Type B pancreatic cell (in vitro differentiated cells): Measurements from ENCODE around the gene SNX8. TPM values are rescaled to one million over a fixed set of nuclear protein-coding genes. Genes with fewer than 3 reads are reported as not detected.

Source experiments
- DNase-seq: peaks from one replicate; pipeline ENCODE4 v3.0.0; 2021; ENCODE audit warnings: mixed read lengths; ENCODE audit not compliant: unreplicated experiment; ENCODE audit errors: extremely low spot score
- H3K27ac Mint-ChIP-seq: 2 replicates; pipeline ENCODE4 v1.8.0; 2021; ENCODE audit warnings: mild to moderate bottlenecking, mixed read lengths
- H3K27me3 Mint-ChIP-seq: 2 replicates; pipeline ENCODE4 v1.8.0; 2021; ENCODE audit warnings: mixed read lengths
- H3K36me3 Mint-ChIP-seq: 2 replicates; pipeline ENCODE4 v1.8.0; 2021; ENCODE audit warnings: mixed read lengths
- H3K4me1 Mint-ChIP-seq: one replicate; pipeline ENCODE4 v1.8.0; 2021; ENCODE audit warnings: mixed read lengths; ENCODE audit not compliant: unreplicated experiment
- H3K4me3 Mint-ChIP-seq: 2 replicates; pipeline ENCODE4 v1.8.0; 2021; ENCODE audit warnings: mild to moderate bottlenecking, mixed read lengths
- H3K9me3 Mint-ChIP-seq: 2 replicates; pipeline ENCODE4 v1.8.0; 2021; ENCODE audit warnings: mixed read lengths
- CTCF ChIP-seq: fragments of 200-600 bp; sonication (generic); conservative IDR thresholded peaks from 2 replicates; pipeline ENCODE4 v1.5.0; 2021; ENCODE audit warnings: antibody characterized with exemption, mild to moderate bottlenecking
- total RNA-seq: library from RNA; stranded (reverse); gene quantifications from 2 replicates; pipeline ENCODE4 v1.2.1, GENCODE V29; 2021; ENCODE audit warnings: low replicate concordance

SNX8 gene
- total RNA-seq, 1 donor from 2014 or later: 29.1 TPM

- Mint-ChIP-seq H3K27me3 (no peaks in the 10 kb centered on the region), H3K4me3 (no peak overlapping the region), H3K27ac (no peak overlapping the region), H3K4me1 (peaks cover 10% of the 10 kb centered on the region), H3K9me3 (no peaks in the 10 kb centered on the region), H3K36me3 (peaks cover 3% of the 10 kb centered on the region)
- no peak for DNase-seq
- peak; percentile 80 for TF ChIP-seq CTCF
Measured at GRCh38 chr7:2247141-2247995, 66.9 kb downstream of the SNX8 start.

GRCh38 chr7:2245883-2246675, 68.2 kb downstream of the SNX8 start:
- no peak for DNase-seq
- Mint-ChIP-seq H3K27ac (no peak overlapping the region), H3K4me3 (no peak overlapping the region), H3K27me3 (no peaks in the 10 kb centered on the region), H3K4me1 (peaks cover 10% of the 10 kb centered on the region), H3K9me3 (no peaks in the 10 kb centered on the region), H3K36me3 (peaks cover 3% of the 10 kb centered on the region)
- no peak for TF ChIP-seq CTCF

- TF ChIP-seq CTCF: no peak
- Mint-ChIP-seq H3K4me1 (peaks cover 10% of the 10 kb centered on the region), H3K27ac (no peak overlapping the region), H3K4me3 (no peak overlapping the region), H3K36me3 (peaks cover 3% of the 10 kb centered on the region), H3K27me3 (no peaks in the 10 kb centered on the region), H3K9me3 (no peaks in the 10 kb centered on the region)
- no peak for DNase-seq
Measured at GRCh38 chr7:2244404-2244995, 69.7 kb downstream of the SNX8 start.

- peak overlapping the region; percentile 93 for H3K4me3 Mint-ChIP-seq
- H3K27ac Mint-ChIP-seq: no peak overlapping the region
- H3K36me3 Mint-ChIP-seq: no peaks in the 10 kb centered on the region
- no peak for DNase-seq
- TF ChIP-seq CTCF: no peak
- H3K9me3 Mint-ChIP-seq: no peaks in the 10 kb centered on the region
- no peaks in the 10 kb centered on the region for H3K27me3 Mint-ChIP-seq
- H3K4me1 Mint-ChIP-seq: peaks cover 7% of the 10 kb centered on the region
Measured at GRCh38 chr7:2243458-2243857, 70.8 kb downstream of the SNX8 start.

GRCh38 chr7:2242541-2243429, 71.5 kb downstream of the SNX8 start:
- Mint-ChIP-seq H3K4me1 (peaks cover 7% of the 10 kb centered on the region), H3K9me3 (no peaks in the 10 kb centered on the region), H3K27me3 (no peaks in the 10 kb centered on the region), H3K36me3 (no peaks in the 10 kb centered on the region), H3K27ac (peak overlapping the region; percentile 82), H3K4me3 (peak overlapping the region; percentile 93)
- no peak for DNase-seq
- no peak for TF ChIP-seq CTCF
